GM12878 (cell line): ENCODE results near the gene LRRC55. TPM values are rescaled to one million over a fixed set of nuclear protein-coding genes. Genes with fewer than 3 reads are reported as not detected.

ENCODE experiments used
- ATAC-seq: fragments of 200-7000 bp; cut with Tn5 transposase; 3 replicates; pipeline ENCODE4 v1.9.1; 2020; ENCODE audit warnings: mild to moderate bottlenecking, moderate library complexity
- BruUV-seq: library from RNA; stranded (reverse); fragments of 400-500 nt; replicated peaks from 2 replicates; lab custom pipeline; 2021; lab: Mats Ljungman, UMichigan
- CTCF ChIA-PET: fragments of 300-600 bp; sonication (Branson Sonifier 250); formaldehyde crosslinking; extraction: SDS; loops from one replicate; lab custom pipeline; 2021; ENCODE audit warnings: inconsistent platforms; lab: Yijun Ruan, JAX
- POLR2A ChIA-PET: fragments of 350-600 bp; formaldehyde crosslinking; extraction: SDS; loops from one replicate; lab custom pipeline; 2021; ENCODE audit warnings: inconsistent platforms; lab: Charles Lee
- RAD21 ChIA-PET: fragments of 300-600 bp; sonication (Branson Sonifier 250); formaldehyde crosslinking; loops from one replicate; lab custom pipeline; 2023; ENCODE audit warnings: antibody characterized with exemption; ENCODE audit not compliant: unreplicated experiment; lab: Charles Lee
- SMC1A ChIA-PET: fragments of 300-600 bp; sonication (Branson Sonifier 250); formaldehyde crosslinking; loops from one replicate; lab custom pipeline; 2023; ENCODE audit not compliant: unreplicated experiment, uncharacterized antibody; lab: Charles Lee
- DNase-seq: peaks from one replicate; pipeline ENCODE4 v3.0.0-alpha.2; 2011; ENCODE audit warnings: low read depth, low spot score
- FAIRE-seq: peaks from 3 replicates; lab custom pipeline; 2011; peaks lifted over from hg19 to GRCh38; lab: Jason Lieb, UNC
- H2AFZ ChIP-seq: 2 replicates; pipeline ENCODE4 v1.6.0; 2011; ENCODE audit warnings: low read depth, low read length, control low read depth; ENCODE audit not compliant: control insufficient read depth
- H3K27ac ChIP-seq: 2 replicates; pipeline ENCODE4 v1.5.1; 2011; ENCODE audit warnings: control low read depth; ENCODE audit not compliant: control insufficient read depth, insufficient read depth
- H3K27me3 ChIP-seq, 2 experiments: replicated peaks in 1 of 2; 2 replicates each; pipeline versions ENCODE4 v1.6.0 to v1.6.1; 2011; ENCODE audit warnings: low read length in 1 of 2; ENCODE audit not compliant: control insufficient read depth in 2 of 2, insufficient read depth in 2 of 2
- H3K36me3 ChIP-seq, 2 experiments: 2 replicates each; pipeline ENCODE4 v1.5.1; 2011; ENCODE audit warnings: low read length in 1 of 2; ENCODE audit not compliant: control insufficient read depth in 2 of 2, insufficient read depth in 2 of 2
- H3K4me1 ChIP-seq: 2 replicates; pipeline ENCODE4 v1.6.1; 2011; ENCODE audit warnings: mild to moderate bottlenecking, low read length, moderate library complexity, mixed read lengths; ENCODE audit not compliant: control insufficient read depth, insufficient read depth
- H3K4me2 ChIP-seq: 2 replicates; pipeline ENCODE4 v1.6.0; 2011; ENCODE audit warnings: control low read depth; ENCODE audit not compliant: control insufficient read depth, insufficient read depth
- H3K4me3 ChIP-seq: fragments of 200-600 bp; sonication (generic); 2 replicates; pipeline ENCODE4 v1.5.1; 2016
- H3K79me2 ChIP-seq: 2 replicates; pipeline ENCODE4 v1.6.0; 2011; ENCODE audit warnings: low read length; ENCODE audit not compliant: control insufficient read depth, insufficient read depth
- H3K9ac ChIP-seq: 2 replicates; pipeline ENCODE4 v1.8.0; 2011; ENCODE audit warnings: low read length, control low read depth, mixed read lengths; ENCODE audit not compliant: control insufficient read depth, insufficient read depth
- H3K9me3 ChIP-seq: replicated peaks from 3 replicates; pipeline ENCODE4 v1.5.1; 2011; ENCODE audit warnings: mild to moderate bottlenecking, low read length; ENCODE audit not compliant: control insufficient read depth, insufficient read depth
- H4K20me1 ChIP-seq: 2 replicates; pipeline ENCODE4 v1.6.0; 2011; ENCODE audit not compliant: control insufficient read depth, insufficient read depth
- HDGF ChIP-seq: fragments of 450-650 bp; IDR thresholded peaks from 2 replicates; pipeline ENCODE4 v1.6.1; 2016; ENCODE audit warnings: antibody characterized with exemption
- KLF5 ChIP-seq: fragments of 450-650 bp; IDR thresholded peaks from 2 replicates; pipeline ENCODE4 v1.6.1; 2014; ENCODE audit warnings: mild to moderate bottlenecking; ENCODE audit not compliant: partially characterized antibody
- NFXL1 ChIP-seq: fragments of 450-650 bp; IDR thresholded peaks from 2 replicates; pipeline ENCODE4 v1.6.1; 2017; ENCODE audit warnings: antibody characterized with exemption, mild to moderate bottlenecking, borderline replicate concordance
- NFYA ChIP-seq: IDR thresholded peaks from 2 replicates; pipeline ENCODE4 v1.6.1; 2011; ENCODE audit warnings: low read depth, mild to moderate bottlenecking, low read length, improper control_type of control experiment, borderline replicate concordance
- RCOR1 ChIP-seq: conservative IDR thresholded peaks from 2 replicates; pipeline ENCODE4 v1.6.1; 2012; ENCODE audit warnings: low read depth, low read length, improper control_type of control experiment
- SIN3A ChIP-seq: IDR thresholded peaks from 2 replicates; pipeline ENCODE4 v1.6.1; 2012; ENCODE audit warnings: low read depth, low read length, improper control_type of control experiment
- SPI1 ChIP-seq: IDR thresholded peaks from 2 replicates; pipeline ENCODE4 v1.6.1; 2011; ENCODE audit warnings: low read depth, mild to moderate bottlenecking, low read length, moderate library complexity, borderline replicate concordance; ENCODE audit not compliant: insufficient read depth
- ZNF207 ChIP-seq: fragments of 450-650 bp; IDR thresholded peaks from 2 replicates; pipeline ENCODE4 v1.6.1; 2014; ENCODE audit warnings: antibody characterized with exemption, mild to moderate bottlenecking, borderline replicate concordance
- ZNF622 ChIP-seq: fragments of 450-650 bp; IDR thresholded peaks from 2 replicates; pipeline ENCODE4 v1.6.1; 2017; ENCODE audit warnings: mild to moderate bottlenecking, inconsistent platforms
- WGBS: methylation state at CpG from one replicate; pipeline ENCODE4 v1.1.6; 2016; ENCODE audit warnings: low lambda C conversion rate; ENCODE audit not compliant: insufficient replicate concordance, insufficient coverage; ENCODE audit errors: missing lambda C conversion rate; 5-methylcytosine and 5-hydroxymethylcytosine counted together
- in situ Hi-C: fragments of 300-500 bp; cut with MboI; formaldehyde crosslinking; loops from 9 replicates; pipeline ENCODE4 v1.14.3; 2018; ENCODE audit warnings: mixed read lengths
- intact Hi-C: fragments of 100-400 bp; cut with micrococcal nuclease; formaldehyde crosslinking; loops from one replicate; pipeline ENCODE4 v1.14.2; 2022; ENCODE audit not compliant: unreplicated experiment
- polyA plus RNA-seq, 11 experiments: library from polyadenylated mRNA; depleted of rRNA in 4 of 11; unstranded in 6 of 11; stranded (reverse) in 5 of 11; fragments of >200 nt; fragmentation: Nextera tagmentation in 4 of 11; fragmentation: Illumina TruSeq in 1 of 11; extraction: Ambion mirVana in 4 of 11; extraction: Trizol in 1 of 11; gene quantifications; 1 replicate in 1 of 11; 2 replicates in 10 of 11; pipeline versions ENCODE4 v1.2.1 to v1.2.3, GENCODE V29; 2011 to 2016; ENCODE audit warnings: inconsistent platforms in 2 of 11, missing spikeins in 2 of 11, low read depth in 1 of 11
- total RNA-seq, 4 experiments: library from RNA; depleted of rRNA in 3 of 4; stranded (reverse); fragments of >200 nt in 3 of 4; fragmentation: Illumina TruSeq in 1 of 4; extraction: Trizol in 1 of 4; gene quantifications; 2 replicates each; pipeline versions ENCODE4 v1.2.1 to v1.2.3, GENCODE V29; 2013 to 2021
- TF ChIP-seq, protein P1 (sequence below): IDR thresholded peaks from 2 replicates; pipeline ENCODE4 v1.6.1; 2012; ENCODE audit warnings: improper control_type of control experiment, low read depth, low read length; ENCODE audit not compliant: insufficient replicate concordance
- TF ChIP-seq, protein P2 (sequence below): fragments of 450-650 bp; IDR thresholded peaks from 2 replicates; pipeline ENCODE4 v1.6.1; 2017; ENCODE audit warnings: mild to moderate bottlenecking
- TF ChIP-seq, protein P3 (sequence below): fragments of 450-650 bp; IDR thresholded peaks from 2 replicates; pipeline ENCODE4 v1.6.1; 2018; ENCODE audit warnings: borderline replicate concordance, mild to moderate bottlenecking; ENCODE audit not compliant: partially characterized antibody

Gene LRRC55
- total and polyA plus RNA-seq, 10 of the 15 experiments (the other 5 are each of a cell fraction or from before 2014, with no cell fraction given) = 0.01 to 0.04 TPM; not detected in 8

DNA sequence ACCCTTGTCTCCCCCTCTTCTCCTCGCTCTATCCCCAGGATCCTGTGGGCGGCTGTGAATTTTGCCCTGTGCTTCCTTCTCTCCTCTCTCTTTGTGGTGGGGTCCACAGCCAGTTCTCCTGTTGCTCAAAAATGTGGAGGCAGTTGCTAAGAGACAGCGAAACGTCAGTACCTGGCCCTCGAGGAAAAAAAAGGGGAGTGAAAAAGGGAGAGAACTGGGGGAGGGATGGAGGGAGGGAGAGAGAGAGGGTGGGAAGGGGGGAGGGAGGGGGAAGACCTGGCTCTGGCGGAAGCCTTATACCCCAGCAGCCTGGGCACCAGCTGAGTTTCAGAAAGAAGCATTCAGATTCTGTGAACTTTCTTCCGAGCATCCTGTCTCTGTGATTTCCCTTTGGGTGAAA is 2.1 kb upstream of the LRRC55 start (continued):
- TF ChIP-seq, protein P1, sequence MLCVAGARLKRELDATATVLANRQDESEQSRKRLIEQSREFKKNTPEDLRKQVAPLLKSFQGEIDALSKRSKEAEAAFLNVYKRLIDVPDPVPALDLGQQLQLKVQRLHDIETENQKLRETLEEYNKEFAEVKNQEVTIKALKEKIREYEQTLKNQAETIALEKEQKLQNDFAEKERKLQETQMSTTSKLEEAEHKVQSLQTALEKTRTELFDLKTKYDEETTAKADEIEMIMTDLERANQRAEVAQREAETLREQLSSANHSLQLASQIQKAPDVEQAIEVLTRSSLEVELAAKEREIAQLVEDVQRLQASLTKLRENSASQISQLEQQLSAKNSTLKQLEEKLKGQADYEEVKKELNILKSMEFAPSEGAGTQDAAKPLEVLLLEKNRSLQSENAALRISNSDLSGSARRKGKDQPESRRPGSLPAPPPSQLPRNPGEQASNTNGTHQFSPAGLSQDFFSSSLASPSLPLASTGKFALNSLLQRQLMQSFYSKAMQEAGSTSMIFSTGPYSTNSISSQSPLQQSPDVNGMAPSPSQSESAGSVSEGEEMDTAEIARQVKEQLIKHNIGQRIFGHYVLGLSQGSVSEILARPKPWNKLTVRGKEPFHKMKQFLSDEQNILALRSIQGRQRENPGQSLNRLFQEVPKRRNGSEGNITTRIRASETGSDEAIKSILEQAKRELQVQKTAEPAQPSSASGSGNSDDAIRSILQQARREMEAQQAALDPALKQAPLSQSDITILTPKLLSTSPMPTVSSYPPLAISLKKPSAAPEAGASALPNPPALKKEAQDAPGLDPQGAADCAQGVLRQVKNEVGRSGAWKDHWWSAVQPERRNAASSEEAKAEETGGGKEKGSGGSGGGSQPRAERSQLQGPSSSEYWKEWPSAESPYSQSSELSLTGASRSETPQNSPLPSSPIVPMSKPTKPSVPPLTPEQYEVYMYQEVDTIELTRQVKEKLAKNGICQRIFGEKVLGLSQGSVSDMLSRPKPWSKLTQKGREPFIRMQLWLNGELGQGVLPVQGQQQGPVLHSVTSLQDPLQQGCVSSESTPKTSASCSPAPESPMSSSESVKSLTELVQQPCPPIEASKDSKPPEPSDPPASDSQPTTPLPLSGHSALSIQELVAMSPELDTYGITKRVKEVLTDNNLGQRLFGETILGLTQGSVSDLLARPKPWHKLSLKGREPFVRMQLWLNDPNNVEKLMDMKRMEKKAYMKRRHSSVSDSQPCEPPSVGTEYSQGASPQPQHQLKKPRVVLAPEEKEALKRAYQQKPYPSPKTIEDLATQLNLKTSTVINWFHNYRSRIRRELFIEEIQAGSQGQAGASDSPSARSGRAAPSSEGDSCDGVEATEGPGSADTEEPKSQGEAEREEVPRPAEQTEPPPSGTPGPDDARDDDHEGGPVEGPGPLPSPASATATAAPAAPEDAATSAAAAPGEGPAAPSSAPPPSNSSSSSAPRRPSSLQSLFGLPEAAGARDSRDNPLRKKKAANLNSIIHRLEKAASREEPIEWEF = no peak

DNA sequence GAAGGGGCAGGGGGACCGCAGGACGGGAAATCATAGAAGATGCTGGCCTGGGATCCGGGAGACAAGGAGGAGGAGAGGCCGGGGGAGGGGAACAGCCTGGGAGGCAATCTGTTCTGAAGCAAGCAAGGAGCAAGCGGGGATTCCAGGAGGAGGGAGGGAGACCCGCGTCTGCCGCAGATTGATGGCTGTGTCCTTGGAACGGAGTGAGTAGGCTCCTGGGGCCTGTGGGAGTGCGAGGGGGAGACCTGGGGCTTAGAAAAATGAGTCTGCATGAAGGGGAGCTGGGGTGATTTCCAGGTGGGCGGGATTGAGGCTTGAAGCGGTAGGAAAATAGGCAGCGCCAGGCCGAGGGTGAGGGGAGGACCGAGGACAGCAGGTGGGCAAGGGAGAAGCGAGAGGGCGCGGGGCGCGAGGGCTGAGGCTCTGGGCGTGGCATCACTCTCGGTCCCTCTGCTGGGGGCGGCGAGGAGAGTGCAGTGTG is 1.6 kb upstream of the LRRC55 start:
- Histone ChIP-seq H3K27ac (no peak overlapping the region), H3K9ac (no peak overlapping the region), H3K4me3 (no peak overlapping the region), H3K9me3 (no peaks in the 10 kb centered on the region), H3K4me1 (no peaks in the 10 kb centered on the region), H3K4me2 (no peak overlapping the region), H4K20me1 (no peaks in the 10 kb centered on the region), H2AFZ (no peak overlapping the region), H3K79me2 (no peaks in the 10 kb centered on the region), H3K27me3 (no peaks in the 10 kb centered on the region; a peak in 3 of 4 replicates), H3K36me3 (no peaks in the 10 kb centered on the region)
- DNase-seq (no peak), FAIRE-seq (no peak), ATAC-seq (no peak)
- WGBS = 10% methylated on average over 17 of the region's 24 CpGs
- in situ Hi-C loops = no loop called here
- ChIA-PET POLR2A (no interaction called here), RAD21 (no interaction called here), SMC1A (no interaction called here), CTCF (no interaction called here)
- no TSS peak for BruUV-seq
- intact Hi-C loops = no loop called here
- TF ChIP-seq ZNF622 = no peak
- no peak for TF ChIP-seq NFYA
- no peak for TF ChIP-seq RCOR1
- no peak for TF ChIP-seq SIN3A
- TF ChIP-seq NFXL1 = no peak
- no peak for TF ChIP-seq SPI1
- TF ChIP-seq, protein P2, sequence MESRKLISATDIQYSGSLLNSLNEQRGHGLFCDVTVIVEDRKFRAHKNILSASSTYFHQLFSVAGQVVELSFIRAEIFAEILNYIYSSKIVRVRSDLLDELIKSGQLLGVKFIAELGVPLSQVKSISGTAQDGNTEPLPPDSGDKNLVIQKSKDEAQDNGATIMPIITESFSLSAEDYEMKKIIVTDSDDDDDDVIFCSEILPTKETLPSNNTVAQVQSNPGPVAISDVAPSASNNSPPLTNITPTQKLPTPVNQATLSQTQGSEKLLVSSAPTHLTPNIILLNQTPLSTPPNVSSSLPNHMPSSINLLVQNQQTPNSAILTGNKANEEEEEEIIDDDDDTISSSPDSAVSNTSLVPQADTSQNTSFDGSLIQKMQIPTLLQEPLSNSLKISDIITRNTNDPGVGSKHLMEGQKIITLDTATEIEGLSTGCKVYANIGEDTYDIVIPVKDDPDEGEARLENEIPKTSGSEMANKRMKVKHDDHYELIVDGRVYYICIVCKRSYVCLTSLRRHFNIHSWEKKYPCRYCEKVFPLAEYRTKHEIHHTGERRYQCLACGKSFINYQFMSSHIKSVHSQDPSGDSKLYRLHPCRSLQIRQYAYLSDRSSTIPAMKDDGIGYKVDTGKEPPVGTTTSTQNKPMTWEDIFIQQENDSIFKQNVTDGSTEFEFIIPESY = no peak
- TF ChIP-seq HDGF = no peak
- no peak for TF ChIP-seq KLF5
- no peak for TF ChIP-seq ZNF207
- TF ChIP-seq, protein P3, sequence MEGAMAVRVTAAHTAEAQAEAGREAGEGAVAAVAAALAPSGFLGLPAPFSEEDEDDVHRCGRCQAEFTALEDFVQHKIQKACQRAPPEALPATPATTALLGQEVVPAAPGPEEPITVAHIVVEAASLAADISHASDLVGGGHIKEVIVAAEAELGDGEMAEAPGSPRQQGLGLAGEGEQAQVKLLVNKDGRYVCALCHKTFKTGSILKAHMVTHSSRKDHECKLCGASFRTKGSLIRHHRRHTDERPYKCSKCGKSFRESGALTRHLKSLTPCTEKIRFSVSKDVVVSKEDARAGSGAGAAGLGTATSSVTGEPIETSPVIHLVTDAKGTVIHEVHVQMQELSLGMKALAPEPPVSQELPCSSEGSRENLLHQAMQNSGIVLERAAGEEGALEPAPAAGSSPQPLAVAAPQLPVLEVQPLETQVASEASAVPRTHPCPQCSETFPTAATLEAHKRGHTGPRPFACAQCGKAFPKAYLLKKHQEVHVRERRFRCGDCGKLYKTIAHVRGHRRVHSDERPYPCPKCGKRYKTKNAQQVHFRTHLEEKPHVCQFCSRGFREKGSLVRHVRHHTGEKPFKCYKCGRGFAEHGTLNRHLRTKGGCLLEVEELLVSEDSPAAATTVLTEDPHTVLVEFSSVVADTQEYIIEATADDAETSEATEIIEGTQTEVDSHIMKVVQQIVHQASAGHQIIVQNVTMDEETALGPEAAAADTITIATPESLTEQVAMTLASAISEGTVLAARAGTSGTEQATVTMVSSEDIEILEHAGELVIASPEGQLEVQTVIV = no peak
